GM12865 (cell line): ENCODE results near the gene HIBCH.

Source experiments
- DNase-seq: peaks from one replicate; pipeline ENCODE4 v3.0.0; 2010; ENCODE audit warnings: low read depth
- H3K4me3 ChIP-seq: 2 replicates; pipeline ENCODE4 v1.5.1; 2011; ENCODE audit warnings: mild to moderate bottlenecking, low read depth, low read length, control low read depth
- TF ChIP-seq, protein P1 (sequence below): IDR thresholded peaks from 2 replicates; pipeline ENCODE4 v1.5.1; 2011; ENCODE audit warnings: low read length, control low read depth, low read depth, inconsistent platforms; ENCODE audit not compliant: insufficient read depth; ENCODE audit errors: missing control alignments

The HIBCH gene

GRCh38 chr2:190200603-190201002 is 119.0 kb downstream of the HIBCH start:
- no peak overlapping the region for H3K4me3 ChIP-seq
- TF ChIP-seq, protein P1, sequence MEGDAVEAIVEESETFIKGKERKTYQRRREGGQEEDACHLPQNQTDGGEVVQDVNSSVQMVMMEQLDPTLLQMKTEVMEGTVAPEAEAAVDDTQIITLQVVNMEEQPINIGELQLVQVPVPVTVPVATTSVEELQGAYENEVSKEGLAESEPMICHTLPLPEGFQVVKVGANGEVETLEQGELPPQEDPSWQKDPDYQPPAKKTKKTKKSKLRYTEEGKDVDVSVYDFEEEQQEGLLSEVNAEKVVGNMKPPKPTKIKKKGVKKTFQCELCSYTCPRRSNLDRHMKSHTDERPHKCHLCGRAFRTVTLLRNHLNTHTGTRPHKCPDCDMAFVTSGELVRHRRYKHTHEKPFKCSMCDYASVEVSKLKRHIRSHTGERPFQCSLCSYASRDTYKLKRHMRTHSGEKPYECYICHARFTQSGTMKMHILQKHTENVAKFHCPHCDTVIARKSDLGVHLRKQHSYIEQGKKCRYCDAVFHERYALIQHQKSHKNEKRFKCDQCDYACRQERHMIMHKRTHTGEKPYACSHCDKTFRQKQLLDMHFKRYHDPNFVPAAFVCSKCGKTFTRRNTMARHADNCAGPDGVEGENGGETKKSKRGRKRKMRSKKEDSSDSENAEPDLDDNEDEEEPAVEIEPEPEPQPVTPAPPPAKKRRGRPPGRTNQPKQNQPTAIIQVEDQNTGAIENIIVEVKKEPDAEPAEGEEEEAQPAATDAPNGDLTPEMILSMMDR, result no peak
- no peak for DNase-seq

DNA sequence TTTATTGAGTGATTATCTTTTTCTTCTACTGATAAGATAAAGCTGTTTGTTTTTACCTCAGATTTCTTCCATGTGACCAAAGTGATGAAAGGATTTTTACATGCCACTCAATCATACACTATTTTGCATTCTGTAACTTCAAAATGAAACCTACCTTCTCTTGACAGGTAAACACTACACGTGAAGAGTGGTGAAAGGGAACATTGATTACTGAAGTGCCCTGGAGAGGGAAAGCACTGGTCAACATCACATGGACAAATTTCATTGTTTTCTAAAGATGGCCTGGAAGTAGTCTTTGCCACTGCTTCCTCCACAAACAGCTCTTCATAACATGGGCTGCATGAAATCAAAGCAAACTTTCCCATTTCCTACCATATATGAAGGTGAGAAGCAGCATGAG is 120.1 kb downstream of the HIBCH start:
- no peak for DNase-seq
- TF ChIP-seq, protein P1, result no peak
- H3K4me3 ChIP-seq, result no peak overlapping the region

- no peak for DNase-seq
- TF ChIP-seq, protein P1, result no peak
- H3K4me3 ChIP-seq, result no peak overlapping the region
Observed at GRCh38 chr2:190199109-190199508, 120.5 kb downstream of the HIBCH start.

- DNase-seq, result no peak
- no peak overlapping the region for H3K4me3 ChIP-seq
- TF ChIP-seq, protein P1, result no peak
Observed at GRCh38 chr2:190197143-190197720, 122.4 kb downstream of the HIBCH start.

GRCh38 chr2:190190507-190191162 is 129.0 kb downstream of the HIBCH start:
- no peak overlapping the region for H3K4me3 ChIP-seq
- TF ChIP-seq, protein P1, result no peak

DNA sequence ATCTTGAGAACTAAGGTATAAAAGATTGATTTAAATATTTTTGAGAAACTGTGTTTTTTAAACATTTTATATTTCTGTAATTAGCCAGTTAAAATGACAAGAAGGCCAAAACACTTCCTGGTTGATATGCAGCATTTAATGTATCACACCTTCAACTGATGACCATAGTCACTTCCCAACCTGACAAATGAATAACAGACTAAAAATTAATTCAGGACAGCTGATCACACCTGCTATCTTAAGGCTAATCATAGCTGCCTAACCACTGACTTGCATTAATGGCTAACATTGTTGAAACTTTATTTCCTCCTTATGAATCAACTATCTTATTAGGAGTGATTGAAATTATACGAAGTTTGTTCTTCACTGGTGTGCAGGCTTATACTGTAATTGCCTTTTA is 131.3 kb downstream of the HIBCH start:
- TF ChIP-seq, protein P1, result no peak
- DNase-seq, result no peak
- no peak overlapping the region for H3K4me3 ChIP-seq

More at GRCh38 chr2:190190507-190191162, 129.0 kb downstream of the HIBCH start:
- no peak for DNase-seq

DNA sequence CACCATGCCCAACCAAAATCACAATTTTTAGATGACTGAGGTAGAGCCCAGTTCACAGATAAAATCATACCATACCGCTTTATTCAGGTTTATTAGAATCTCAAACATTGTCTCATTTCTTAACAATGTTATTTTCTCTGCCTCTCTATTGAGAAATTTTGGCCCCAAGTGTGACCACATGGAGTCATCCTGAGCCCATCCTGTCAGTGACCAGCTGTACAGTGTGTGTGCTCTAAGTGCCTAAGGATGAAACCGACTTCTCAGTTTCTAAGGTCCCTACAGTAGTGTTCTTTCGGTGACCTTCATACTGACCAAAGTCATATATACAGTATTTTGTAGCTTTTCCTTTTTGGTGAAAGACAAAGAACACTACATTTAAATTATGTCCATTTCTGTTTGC is 133.4 kb downstream of the HIBCH start:
- DNase-seq, result no peak
- TF ChIP-seq, protein P1, result no peak
- no peak overlapping the region for H3K4me3 ChIP-seq
